GM12873 (cell line): ENCODE data around the gene CYTH1.

Experiments
- TF ChIP-seq, protein P1 (sequence below): IDR thresholded peaks from 2 replicates; pipeline ENCODE4 v1.5.1; 2012; ENCODE audit warnings: low read depth, mild to moderate bottlenecking, moderate library complexity, low read length, control low read depth; ENCODE audit not compliant: insufficient read depth; ENCODE audit errors: missing control alignments

Gene CYTH1

DNA sequence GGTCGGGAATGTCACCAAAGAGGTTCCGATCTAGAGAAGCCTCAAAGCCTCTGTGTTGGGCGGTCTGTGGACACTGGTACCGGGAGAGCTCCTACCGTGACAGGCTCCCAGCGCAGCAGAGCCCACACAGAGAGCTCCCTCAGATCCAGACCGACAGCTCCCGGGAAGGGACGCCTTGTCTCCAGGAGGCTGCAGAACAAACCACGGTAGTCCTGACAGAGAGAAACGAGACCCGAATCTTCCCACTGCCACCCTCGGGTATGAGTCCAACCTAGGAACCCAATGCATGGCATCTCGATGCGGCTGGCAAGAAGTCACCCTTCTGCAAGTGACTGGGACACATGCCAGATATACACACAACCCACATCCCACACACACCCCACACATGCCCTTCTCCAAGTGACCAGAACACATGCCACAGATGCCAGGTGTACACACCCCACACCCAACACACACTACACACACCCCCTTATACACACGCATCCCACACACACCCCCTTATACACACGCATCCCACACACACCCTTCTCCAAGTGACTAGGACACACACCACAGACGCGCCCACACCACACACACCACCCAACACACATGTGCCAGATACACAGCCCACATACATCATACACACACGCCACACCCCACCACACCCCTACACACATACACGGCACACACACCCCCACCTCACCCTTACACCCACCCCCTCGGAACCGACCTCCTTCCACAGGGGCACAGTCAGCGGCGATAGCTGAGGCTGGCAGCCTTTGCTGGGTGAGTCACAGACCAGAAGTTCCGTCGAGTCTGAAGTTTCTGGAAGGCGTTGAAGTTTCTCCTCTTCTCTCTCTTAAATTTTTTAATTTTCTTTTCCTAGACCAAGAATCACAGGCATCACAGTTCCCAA lies 15.9 kb upstream of the CYTH1 start:
- TF ChIP-seq, protein P1, sequence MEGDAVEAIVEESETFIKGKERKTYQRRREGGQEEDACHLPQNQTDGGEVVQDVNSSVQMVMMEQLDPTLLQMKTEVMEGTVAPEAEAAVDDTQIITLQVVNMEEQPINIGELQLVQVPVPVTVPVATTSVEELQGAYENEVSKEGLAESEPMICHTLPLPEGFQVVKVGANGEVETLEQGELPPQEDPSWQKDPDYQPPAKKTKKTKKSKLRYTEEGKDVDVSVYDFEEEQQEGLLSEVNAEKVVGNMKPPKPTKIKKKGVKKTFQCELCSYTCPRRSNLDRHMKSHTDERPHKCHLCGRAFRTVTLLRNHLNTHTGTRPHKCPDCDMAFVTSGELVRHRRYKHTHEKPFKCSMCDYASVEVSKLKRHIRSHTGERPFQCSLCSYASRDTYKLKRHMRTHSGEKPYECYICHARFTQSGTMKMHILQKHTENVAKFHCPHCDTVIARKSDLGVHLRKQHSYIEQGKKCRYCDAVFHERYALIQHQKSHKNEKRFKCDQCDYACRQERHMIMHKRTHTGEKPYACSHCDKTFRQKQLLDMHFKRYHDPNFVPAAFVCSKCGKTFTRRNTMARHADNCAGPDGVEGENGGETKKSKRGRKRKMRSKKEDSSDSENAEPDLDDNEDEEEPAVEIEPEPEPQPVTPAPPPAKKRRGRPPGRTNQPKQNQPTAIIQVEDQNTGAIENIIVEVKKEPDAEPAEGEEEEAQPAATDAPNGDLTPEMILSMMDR: no peak

DNA sequence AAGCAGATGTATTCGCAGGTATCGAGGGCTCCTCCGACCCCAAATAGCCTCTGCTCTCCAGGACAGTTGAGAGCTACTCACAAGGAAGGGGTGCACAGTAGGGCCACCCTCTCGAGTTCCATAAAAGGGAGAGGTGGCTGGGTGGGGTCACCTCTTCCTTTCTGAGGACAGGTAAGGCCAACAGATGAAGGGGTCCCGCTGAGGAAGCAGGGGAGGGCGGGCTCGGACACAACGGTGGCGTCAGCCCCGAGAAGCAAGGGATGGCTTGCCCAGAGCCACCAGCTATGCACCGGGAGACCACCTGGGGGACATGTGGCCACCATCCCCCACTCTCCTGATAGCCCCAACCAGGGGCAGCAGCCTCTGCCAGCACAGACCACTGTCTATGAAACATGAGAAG lies 15.1 kb upstream of the CYTH1 start:
- TF ChIP-seq, protein P1: no peak

DNA sequence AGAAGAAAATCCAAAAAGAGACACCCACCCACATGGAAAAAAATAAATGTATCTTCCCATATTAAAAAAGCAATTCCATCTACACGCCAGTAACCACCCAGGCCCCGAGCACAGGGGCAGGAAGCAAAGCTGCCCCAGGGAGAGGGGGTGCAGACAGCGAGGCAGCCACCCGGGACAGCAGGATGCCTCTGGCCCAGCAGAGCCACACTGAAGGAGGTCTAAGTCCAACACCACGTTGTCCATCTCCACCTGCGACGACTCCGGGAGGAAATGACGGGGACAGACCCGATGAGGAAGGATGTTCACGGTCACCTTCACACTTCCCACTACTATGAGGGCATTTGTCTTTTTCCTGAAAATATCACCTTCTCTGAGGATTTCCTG lies 14.4 kb upstream of the CYTH1 start:
- TF ChIP-seq, protein P1: no peak

DNA sequence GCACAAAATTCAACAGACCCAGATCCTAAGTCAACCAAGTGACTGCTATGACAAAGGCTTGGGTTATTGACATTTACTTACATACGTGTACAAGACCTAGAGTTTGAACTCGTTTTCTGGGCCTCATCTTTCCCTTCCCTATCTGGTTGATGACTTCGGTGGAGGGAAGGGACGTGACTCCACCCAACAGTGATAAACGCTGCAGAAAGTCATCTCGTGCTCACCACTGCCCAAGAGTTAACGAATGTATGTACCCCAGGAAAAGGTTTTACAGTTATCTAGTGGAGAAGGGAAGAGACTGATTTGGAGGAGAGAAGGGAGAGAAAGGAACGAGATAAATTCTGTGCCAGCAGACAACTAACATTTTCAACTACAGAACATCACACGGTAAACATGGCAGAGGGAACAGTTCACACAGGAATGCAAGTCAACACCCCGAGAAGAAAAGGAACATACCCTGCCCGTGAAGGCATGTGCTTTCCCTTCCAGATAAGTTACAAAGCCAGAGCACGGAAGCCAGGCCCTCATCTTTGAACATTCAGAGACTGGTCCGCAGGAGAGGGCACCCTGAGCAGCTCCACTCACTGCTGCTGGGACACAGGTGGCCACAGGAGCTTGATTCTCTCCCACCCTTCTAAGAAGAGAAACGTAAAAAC lies 13.9 kb upstream of the CYTH1 start:
- TF ChIP-seq, protein P1: no peak

DNA sequence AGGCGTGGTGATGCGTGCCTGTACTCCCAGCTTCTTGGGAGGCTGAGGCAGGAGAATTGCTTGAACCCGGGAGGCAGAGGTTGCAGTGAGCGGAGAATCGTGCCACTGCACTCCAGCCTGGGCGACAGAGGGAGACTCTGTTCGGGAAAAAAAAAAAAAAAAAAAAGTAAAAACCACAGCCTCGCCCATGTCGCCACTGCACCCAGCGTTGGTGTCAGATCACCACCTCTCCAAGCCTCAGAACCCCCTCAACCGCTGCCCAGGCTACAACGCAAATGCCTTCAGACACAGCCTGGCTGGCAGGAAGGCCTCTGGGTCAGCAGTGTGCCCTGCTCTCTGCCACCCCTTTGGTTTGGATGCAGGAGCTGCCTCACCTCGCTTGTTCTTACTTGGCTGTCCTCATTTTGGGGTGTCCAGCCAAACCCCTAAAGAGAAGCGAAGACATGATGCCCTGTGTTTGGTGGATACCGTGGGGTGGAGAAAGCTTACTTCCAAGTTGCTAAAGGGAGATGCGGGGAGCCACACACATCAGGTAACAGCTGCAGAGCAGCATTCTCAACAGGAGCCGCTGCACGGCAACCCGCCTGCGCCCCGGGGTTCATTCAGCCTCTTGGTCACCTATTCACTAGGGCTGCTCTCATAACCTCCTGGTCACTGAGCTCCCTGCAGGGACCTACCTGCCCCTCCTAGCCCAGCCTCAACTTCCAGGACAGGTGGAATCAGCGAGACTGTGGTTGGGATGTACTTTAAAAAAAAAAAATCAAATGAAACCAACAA lies 13.0 kb upstream of the CYTH1 start:
- TF ChIP-seq, protein P1: no peak

DNA sequence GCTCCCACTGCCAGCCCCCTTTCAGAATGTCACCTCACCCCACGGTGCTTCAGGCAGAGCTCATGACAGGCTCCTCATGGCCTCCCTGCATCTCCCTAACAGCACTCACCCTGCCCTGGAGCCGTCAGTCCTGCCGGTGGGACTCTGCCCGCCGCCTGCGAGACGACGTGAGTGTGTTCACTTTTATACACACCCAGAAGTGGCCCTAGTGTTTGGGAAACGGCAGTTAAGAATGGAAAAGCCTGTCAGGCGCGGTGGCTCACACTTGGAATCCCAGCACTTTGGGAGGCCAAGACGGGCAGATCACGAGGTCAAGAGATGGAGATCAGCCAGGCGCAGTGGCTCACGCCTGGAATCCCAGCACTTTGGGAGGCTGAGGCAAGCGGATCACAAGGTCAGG lies 12.3 kb upstream of the CYTH1 start:
- TF ChIP-seq, protein P1: no peak

DNA sequence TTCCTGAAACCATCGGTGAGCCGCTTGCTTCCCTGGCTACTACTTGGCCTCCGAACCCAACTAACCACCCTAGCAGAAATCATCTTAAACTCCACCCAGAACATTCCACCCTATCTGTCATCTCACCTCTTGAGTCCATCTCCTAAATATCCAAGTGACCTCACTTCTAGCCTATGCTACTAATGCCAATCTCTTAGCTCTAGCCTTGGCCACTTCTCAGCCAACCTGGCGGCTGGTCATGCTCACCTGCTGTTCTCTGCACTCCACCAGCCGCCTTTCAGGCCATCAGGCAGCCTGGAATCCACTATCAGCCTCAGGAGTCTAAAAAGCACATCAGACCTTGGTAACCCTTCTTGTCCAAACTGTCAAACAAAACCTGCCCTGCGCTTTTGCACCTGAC lies 11.9 kb upstream of the CYTH1 start:
- TF ChIP-seq, protein P1: no peak
